Neuronal stem cell (in vitro differentiated cells): ENCODE results near the gene JOSD2.

Experiments used
- DNase-seq: peaks from one replicate; pipeline ENCODE4 v3.0.0-alpha.2; 2013; ENCODE audit warnings: low spot score
- H2AFZ ChIP-seq: one replicate; pipeline ENCODE4 v1.6.1; 2013; ENCODE audit warnings: mild to moderate bottlenecking, low read length, inconsistent platforms
- H2AK5ac ChIP-seq: 2 replicates; pipeline ENCODE4 v1.6.1; 2013; ENCODE audit warnings: low read depth, mild to moderate bottlenecking, inconsistent platforms, low read length, moderate library complexity, mixed read lengths
- H2BK120ac ChIP-seq: 2 replicates; pipeline ENCODE4 v1.6.1; 2013; ENCODE audit warnings: low read depth, mild to moderate bottlenecking, inconsistent platforms, low read length, moderate library complexity, mixed read lengths
- H2BK12ac ChIP-seq: one replicate; pipeline ENCODE4 v1.6.1; 2013; ENCODE audit warnings: low read length, inconsistent platforms
- H2BK15ac ChIP-seq: 2 replicates; pipeline ENCODE4 v1.6.1; 2013; ENCODE audit warnings: mild to moderate bottlenecking, low read length, inconsistent platforms, mixed read lengths
- H2BK5ac ChIP-seq: one replicate; pipeline ENCODE4 v1.6.1; 2013; ENCODE audit warnings: inconsistent platforms, mild to moderate bottlenecking, low read length, moderate library complexity
- H3K14ac ChIP-seq: one replicate; pipeline ENCODE4 v1.6.1; 2013; ENCODE audit warnings: low read length, inconsistent platforms
- H3K18ac ChIP-seq: 2 replicates; pipeline ENCODE4 v1.6.1; 2013; ENCODE audit warnings: low read length, inconsistent platforms
- H3K23ac ChIP-seq: 2 replicates; pipeline ENCODE4 v1.6.1; 2013; ENCODE audit warnings: low read depth, mild to moderate bottlenecking, mixed read lengths, low read length, inconsistent platforms; ENCODE audit not compliant: poor library complexity
- H3K27ac ChIP-seq: replicated peaks from 3 replicates; pipeline ENCODE4 v1.5.1; 2013; ENCODE audit warnings: low read length, inconsistent platforms
- H3K27me3 ChIP-seq, 3 experiments: 2 replicates each; pipeline ENCODE4 v1.6.1; 2013; ENCODE audit warnings: low read length in 3 of 3, mild to moderate bottlenecking in 2 of 3, inconsistent platforms in 1 of 3, low read depth in 1 of 3, mixed read lengths in 1 of 3, moderate library complexity in 1 of 3; ENCODE audit not compliant: control insufficient read depth in 3 of 3, insufficient read depth in 3 of 3
- H3K36me3 ChIP-seq, 2 donors: replicated peaks in 1 of 2; 2 replicates each; pipeline ENCODE4 v1.6.1; 2013; ENCODE audit warnings: low read length in 2 of 2; ENCODE audit not compliant: control insufficient read depth in 2 of 2, insufficient read depth in 2 of 2
- H3K4ac ChIP-seq: 2 replicates; pipeline ENCODE4 v1.6.1; 2013; ENCODE audit warnings: inconsistent platforms, mild to moderate bottlenecking, low read length, moderate library complexity
- H3K4me1 ChIP-seq, 2 donors: 1 replicate in 1 of 2; 2 replicates in 1 of 2; pipeline ENCODE4 v1.6.1; 2013; ENCODE audit warnings: low read length in 2 of 2, low read depth in 1 of 2; ENCODE audit not compliant: control insufficient read depth in 2 of 2, insufficient read depth in 1 of 2
- H3K4me2 ChIP-seq: one replicate; pipeline ENCODE4 v1.6.1; 2013; ENCODE audit warnings: mild to moderate bottlenecking, low read length, inconsistent platforms; ENCODE audit not compliant: insufficient read depth, poor library complexity, severe bottlenecking
- H3K4me3 ChIP-seq, 2 donors: 2 replicates each; pipeline ENCODE4 v1.5.1; 2013; ENCODE audit warnings: low read length in 2 of 2, mild to moderate bottlenecking in 2 of 2, inconsistent platforms in 1 of 2, moderate library complexity in 1 of 2
- H3K79me1 ChIP-seq: one replicate; pipeline ENCODE4 v1.6.1; 2013; ENCODE audit warnings: low read depth, mild to moderate bottlenecking, inconsistent platforms, low read length, moderate library complexity
- H3K9ac ChIP-seq: one replicate; pipeline ENCODE4 v1.6.1; 2013; ENCODE audit warnings: mild to moderate bottlenecking, low read depth, low read length, inconsistent platforms; ENCODE audit not compliant: poor library complexity
- H3K9me3 ChIP-seq, 2 donors: replicated peaks in 1 of 2; 2 replicates each; pipeline versions ENCODE3 to v1.6.1; 2013; ENCODE audit warnings: low read length in 2 of 2, mild to moderate bottlenecking in 2 of 2, inconsistent platforms in 1 of 2, low read depth in 1 of 2, mixed read lengths in 1 of 2, moderate library complexity in 1 of 2; ENCODE audit not compliant: control insufficient read depth in 2 of 2, insufficient read depth in 1 of 2
- H4K8ac ChIP-seq: one replicate; pipeline ENCODE4 v1.6.1; 2013; ENCODE audit warnings: low read depth, mild to moderate bottlenecking, inconsistent platforms, low read length, moderate library complexity
- H4K91ac ChIP-seq: one replicate; pipeline ENCODE4 v1.6.1; 2013; ENCODE audit warnings: low read length, low read depth, mild to moderate bottlenecking, inconsistent platforms; ENCODE audit not compliant: poor library complexity
- WGBS, 2 donors: extraction: QIAGEN DNeasy Blood & Tissue Kit; methylation state at CpG; one replicate each; pipeline ENCODE4 v1.1.7; 2013; ENCODE audit warnings: missing lambda C conversion rate in 2 of 2, mixed read lengths in 1 of 2; ENCODE audit not compliant: insufficient read length in 2 of 2, insufficient replicate concordance in 1 of 2; ENCODE audit errors: extremely low coverage in 2 of 2; 5-methylcytosine and 5-hydroxymethylcytosine counted together

Gene JOSD2

DNA sequence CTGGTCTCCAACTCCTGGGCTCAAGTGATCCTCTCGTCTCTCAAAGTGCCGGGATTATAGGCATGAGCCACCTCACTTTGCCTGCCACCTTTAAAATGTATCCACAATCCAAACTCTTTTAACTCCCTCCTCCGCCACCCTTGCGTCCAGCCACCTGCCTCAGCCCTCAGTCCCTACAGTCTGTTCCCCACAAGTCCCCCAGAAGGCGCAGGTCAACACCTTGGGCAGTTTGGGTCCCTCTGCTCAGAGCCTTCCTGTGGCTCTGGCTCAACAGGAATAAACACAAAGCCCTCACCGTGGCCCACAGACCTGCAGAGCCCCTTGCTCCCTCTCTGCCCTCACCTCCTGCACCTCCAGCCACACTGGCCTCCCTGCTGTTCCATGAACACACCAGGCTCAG is 42.2 kb downstream of the JOSD2 start:
- Histone ChIP-seq H4K8ac (peak overlapping the region; percentile 72), H3K4me3 (no peak overlapping the region), H3K18ac (no peak overlapping the region), H3K4ac (no peak overlapping the region), H3K14ac (no peak overlapping the region), H3K36me3 (no peaks in the 10 kb centered on the region), H2BK15ac (peak overlapping the region; percentile 95), H3K4me1 (peaks cover 9 to 14% of the 10 kb centered on the region in 2 donors), H3K23ac (no peak overlapping the region), H2AK5ac (peak overlapping the region; percentile 91), H2BK120ac (no peak overlapping the region), H3K9me3 (peaks cover 0 to 1% of the 10 kb centered on the region in 2 donors), H3K79me1 (peaks cover 1% of the 10 kb centered on the region), H3K27me3 (peaks cover 0 to 7% (median 0%) of the 10 kb centered on the region in 3 experiments), H2AFZ (no peak overlapping the region), H3K4me2 (no peak overlapping the region), H3K27ac (no peak overlapping the region), H2BK12ac (no peak overlapping the region), H4K91ac (no peak overlapping the region), H2BK5ac (peak overlapping the region; percentile 46), H3K9ac (no peak overlapping the region)
- no CpG with 5 or more reads among the region's 6 CpGs for WGBS, 2 donors
- no peak for DNase-seq

DNA sequence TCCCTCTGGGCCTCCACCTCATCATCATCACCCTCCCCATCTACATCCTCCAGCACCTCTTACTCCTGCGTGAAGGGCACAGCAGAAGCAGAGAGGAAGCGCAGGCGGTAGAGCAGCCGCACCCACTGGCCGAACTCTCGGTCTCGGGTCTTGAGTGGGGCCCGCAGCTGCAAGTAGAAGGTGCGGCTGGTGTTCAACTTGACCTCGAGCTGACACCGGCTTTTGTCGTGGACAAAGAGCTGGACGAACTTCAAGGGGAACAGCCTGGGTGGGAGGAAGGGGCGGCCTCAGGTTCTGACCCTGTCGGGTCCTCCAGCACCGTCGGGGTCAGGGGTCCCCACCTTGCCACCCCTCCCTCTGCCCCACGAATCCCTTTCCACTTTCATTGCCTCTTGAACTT is 43.4 kb downstream of the JOSD2 start:
- Histone ChIP-seq H3K27ac (no peak overlapping the region), H3K4me3 (no peak overlapping the region), H4K91ac (no peak overlapping the region), H2AK5ac (peak overlapping the region; percentile 63), H2BK12ac (peak overlapping the region; percentile 63), H4K8ac (no peak overlapping the region), H2BK5ac (no peak overlapping the region), H3K9ac (no peak overlapping the region), H2BK15ac (peak overlapping the region; percentile 16), H3K18ac (no peak overlapping the region), H2BK120ac (no peak overlapping the region), H3K4me1 (peaks cover 9 to 14% of the 10 kb centered on the region in 2 donors), H3K36me3 (no peaks in the 10 kb centered on the region), H3K9me3 (peaks cover 0 to 1% of the 10 kb centered on the region in 2 donors), H3K4ac (no peak overlapping the region), H3K79me1 (peaks cover 1% of the 10 kb centered on the region), H3K27me3 (peaks cover 0 to 7% (median 0%) of the 10 kb centered on the region in 3 experiments), H3K23ac (no peak overlapping the region), H3K4me2 (no peak overlapping the region), H2AFZ (no peak overlapping the region), H3K14ac (peak overlapping the region; percentile 38)
- WGBS, 2 donors = no CpG with 5 or more reads among the region's 18 CpGs
- no peak for DNase-seq

DNA sequence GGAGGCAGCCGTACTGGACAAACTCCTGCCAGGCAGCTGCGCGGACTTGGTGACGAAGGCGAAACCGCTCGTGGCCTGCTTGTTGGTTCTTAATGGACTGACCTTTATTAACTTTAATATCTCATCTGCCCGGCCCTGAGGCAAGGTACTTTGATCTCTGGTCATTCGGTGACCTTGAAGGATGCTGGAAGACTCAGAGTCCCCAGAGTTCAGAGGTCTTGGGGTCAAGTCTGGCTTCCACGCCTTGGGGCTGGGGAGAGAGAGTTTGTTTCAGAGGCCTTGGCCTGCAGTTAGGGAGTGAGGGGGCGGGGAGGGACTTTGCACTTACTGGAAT is 44.3 kb downstream of the JOSD2 start:
- Histone ChIP-seq H3K27ac (no peak overlapping the region), H3K27me3 (peaks cover 0 to 7% (median 0%) of the 10 kb centered on the region in 3 experiments), H3K14ac (no peak overlapping the region), H3K4me1 (peaks cover 9 to 14% of the 10 kb centered on the region in 2 donors), H3K23ac (no peak overlapping the region), H3K4me2 (no peak overlapping the region), H2BK120ac (no peak overlapping the region), H3K4ac (no peak overlapping the region), H3K79me1 (peaks cover 2% of the 10 kb centered on the region), H3K36me3 (no peaks in the 10 kb centered on the region), H2AFZ (peak overlapping the region; percentile 82), H3K9me3 (peaks cover 0 to 1% of the 10 kb centered on the region in 2 donors), H3K18ac (peak overlapping the region; percentile 54), H3K9ac (no peak overlapping the region), H4K8ac (no peak overlapping the region), H2AK5ac (peak overlapping the region; percentile 3), H2BK12ac (no peak overlapping the region), H2BK15ac (peak overlapping the region; percentile 84), H2BK5ac (no peak overlapping the region), H3K4me3 (no peak overlapping the region), H4K91ac (no peak overlapping the region)
- WGBS, 2 donors = no CpG with 5 or more reads among the region's 11 CpGs
- no peak for DNase-seq

DNA sequence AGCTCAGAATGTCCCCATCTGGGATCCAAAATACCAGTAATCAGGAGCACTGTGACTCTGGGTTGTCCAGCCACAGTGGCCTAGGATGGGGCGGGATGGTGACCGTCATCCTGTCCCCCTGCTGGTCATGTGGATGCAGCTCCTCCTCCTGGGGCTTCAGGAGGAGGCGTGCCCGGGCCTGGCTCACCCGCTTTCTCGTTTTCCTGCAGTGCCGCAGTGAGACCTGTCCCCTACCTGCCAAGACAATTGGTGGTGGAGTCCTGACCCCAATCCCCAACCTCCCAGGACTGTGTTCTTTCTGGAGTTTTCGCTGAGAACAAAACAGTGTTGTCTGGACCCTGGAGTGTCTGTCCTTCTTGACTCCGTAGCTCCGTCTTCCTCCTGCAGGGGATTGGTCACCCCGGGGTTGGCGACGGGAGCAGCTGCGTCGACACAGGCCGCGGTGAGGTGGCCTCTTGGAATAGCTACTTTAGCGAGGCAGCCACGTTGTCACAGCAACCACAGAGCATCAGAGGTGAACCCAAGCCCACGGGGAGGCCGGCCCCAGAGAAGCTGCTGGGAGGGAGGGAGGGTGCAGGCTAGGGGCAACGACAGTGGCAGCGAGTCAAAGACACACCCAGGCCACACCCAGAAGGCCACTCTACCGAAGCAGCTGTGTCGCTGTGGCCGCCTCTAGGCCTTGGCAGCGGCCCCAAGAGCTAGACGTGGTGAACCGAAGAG is 44.8 kb downstream of the JOSD2 start:
- no peak overlapping the region for H3K27ac ChIP-seq
- H3K4me1 ChIP-seq = peaks cover 9 to 14% of the 10 kb centered on the region in 2 donors
- no peak overlapping the region for H2BK5ac ChIP-seq
- H2BK15ac ChIP-seq = peak overlapping the region; percentile 84
- WGBS, 2 donors = no CpG with 5 or more reads among the region's 29 CpGs
- no peak overlapping the region for H4K91ac ChIP-seq
- no peak overlapping the region for H4K8ac ChIP-seq
- H3K14ac ChIP-seq = no peak overlapping the region
- no peak overlapping the region for H3K4me2 ChIP-seq
- H3K4ac ChIP-seq = no peak overlapping the region
- peak overlapping the region; percentile 3 for H2AK5ac ChIP-seq
- H3K18ac ChIP-seq = peak overlapping the region; percentile 80
- H3K36me3 ChIP-seq = no peaks in the 10 kb centered on the region
- no peak overlapping the region for H2BK120ac ChIP-seq
- H3K27me3 ChIP-seq = peaks cover 0 to 7% (median 0%) of the 10 kb centered on the region in 3 experiments
- H2AFZ ChIP-seq = peak overlapping the region; percentile 82
- H3K9ac ChIP-seq = no peak overlapping the region
- H3K9me3 ChIP-seq = no peaks in the 10 kb centered on the region
- H3K4me3 ChIP-seq = no peak overlapping the region
- DNase-seq = no peak
- no peak overlapping the region for H2BK12ac ChIP-seq
- H3K79me1 ChIP-seq = peaks cover 2% of the 10 kb centered on the region
- H3K23ac ChIP-seq = peak overlapping the region; percentile 56
